Astrocyte of the spinal cord (primary cell): Measurements from ENCODE around the gene MXD1.

ENCODE experiments used
- DNase-seq: peaks from one replicate; pipeline ENCODE4 v3.0.0; 2011; ENCODE audit warnings: low read depth, low spot score
- H3K4me3 ChIP-seq: 2 replicates; pipeline ENCODE4 v1.5.1; 2011; ENCODE audit warnings: low read depth, mild to moderate bottlenecking, low read length, moderate library complexity
- in situ Hi-C: cut with HindIII; loops from 2 replicates; pipeline ENCODE4 v1.10.0; 2017; ENCODE audit warnings: low sequenced_read_pairs
- TF ChIP-seq, protein P1 (sequence below): IDR thresholded peaks from 2 replicates; pipeline ENCODE4 v1.5.1; 2012; ENCODE audit warnings: low read depth, mild to moderate bottlenecking, low read length, inconsistent platforms

The MXD1 gene

DNA sequence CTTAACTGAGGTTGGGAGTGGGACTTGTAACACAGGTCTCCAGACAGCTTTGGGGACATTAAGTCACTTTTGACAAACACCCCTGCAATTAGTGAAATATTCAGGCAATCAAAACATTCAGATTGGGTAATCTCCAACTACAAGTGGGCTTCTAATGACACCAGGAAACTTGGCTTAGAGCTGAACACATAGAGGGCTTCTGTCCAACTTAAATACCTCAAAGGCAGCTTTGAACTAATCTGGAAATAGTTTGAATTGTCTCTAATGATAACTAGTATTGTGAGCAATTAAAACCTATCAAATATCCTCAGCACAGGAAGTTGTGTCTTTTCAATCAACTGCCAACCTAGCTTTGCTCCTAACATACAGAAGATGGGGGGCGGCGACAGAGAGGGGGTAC is 51.6 kb downstream of the MXD1 start:
- DNase-seq: no peak
- in situ Hi-C loops: no loop called here
- H3K4me3 ChIP-seq: no peak overlapping the region
- TF ChIP-seq, protein P1, sequence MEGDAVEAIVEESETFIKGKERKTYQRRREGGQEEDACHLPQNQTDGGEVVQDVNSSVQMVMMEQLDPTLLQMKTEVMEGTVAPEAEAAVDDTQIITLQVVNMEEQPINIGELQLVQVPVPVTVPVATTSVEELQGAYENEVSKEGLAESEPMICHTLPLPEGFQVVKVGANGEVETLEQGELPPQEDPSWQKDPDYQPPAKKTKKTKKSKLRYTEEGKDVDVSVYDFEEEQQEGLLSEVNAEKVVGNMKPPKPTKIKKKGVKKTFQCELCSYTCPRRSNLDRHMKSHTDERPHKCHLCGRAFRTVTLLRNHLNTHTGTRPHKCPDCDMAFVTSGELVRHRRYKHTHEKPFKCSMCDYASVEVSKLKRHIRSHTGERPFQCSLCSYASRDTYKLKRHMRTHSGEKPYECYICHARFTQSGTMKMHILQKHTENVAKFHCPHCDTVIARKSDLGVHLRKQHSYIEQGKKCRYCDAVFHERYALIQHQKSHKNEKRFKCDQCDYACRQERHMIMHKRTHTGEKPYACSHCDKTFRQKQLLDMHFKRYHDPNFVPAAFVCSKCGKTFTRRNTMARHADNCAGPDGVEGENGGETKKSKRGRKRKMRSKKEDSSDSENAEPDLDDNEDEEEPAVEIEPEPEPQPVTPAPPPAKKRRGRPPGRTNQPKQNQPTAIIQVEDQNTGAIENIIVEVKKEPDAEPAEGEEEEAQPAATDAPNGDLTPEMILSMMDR: no peak

DNA sequence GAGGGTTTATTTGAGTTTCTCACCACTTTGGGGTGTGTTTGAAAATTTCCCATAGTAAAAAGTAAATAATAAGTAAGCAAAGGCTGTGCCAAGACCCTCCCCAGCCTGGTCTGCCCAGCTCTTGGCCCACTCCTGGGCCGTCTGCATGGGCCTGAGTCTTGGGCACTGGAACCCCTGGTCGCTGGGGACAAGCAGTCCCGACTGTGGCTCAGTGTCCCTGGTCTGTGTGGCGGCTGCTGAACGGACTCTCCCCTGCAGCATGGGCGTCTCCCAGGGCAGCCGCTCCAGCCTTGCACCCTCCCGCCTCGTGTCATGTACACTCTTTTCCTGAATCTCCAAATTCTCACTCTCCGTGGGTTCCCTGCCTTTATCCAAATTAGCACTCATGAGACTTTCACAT is 53.7 kb downstream of the MXD1 start:
- DNase-seq: no peak
- TF ChIP-seq, protein P1: no peak
- H3K4me3 ChIP-seq: no peak overlapping the region
- in situ Hi-C loops: no loop called here

DNA sequence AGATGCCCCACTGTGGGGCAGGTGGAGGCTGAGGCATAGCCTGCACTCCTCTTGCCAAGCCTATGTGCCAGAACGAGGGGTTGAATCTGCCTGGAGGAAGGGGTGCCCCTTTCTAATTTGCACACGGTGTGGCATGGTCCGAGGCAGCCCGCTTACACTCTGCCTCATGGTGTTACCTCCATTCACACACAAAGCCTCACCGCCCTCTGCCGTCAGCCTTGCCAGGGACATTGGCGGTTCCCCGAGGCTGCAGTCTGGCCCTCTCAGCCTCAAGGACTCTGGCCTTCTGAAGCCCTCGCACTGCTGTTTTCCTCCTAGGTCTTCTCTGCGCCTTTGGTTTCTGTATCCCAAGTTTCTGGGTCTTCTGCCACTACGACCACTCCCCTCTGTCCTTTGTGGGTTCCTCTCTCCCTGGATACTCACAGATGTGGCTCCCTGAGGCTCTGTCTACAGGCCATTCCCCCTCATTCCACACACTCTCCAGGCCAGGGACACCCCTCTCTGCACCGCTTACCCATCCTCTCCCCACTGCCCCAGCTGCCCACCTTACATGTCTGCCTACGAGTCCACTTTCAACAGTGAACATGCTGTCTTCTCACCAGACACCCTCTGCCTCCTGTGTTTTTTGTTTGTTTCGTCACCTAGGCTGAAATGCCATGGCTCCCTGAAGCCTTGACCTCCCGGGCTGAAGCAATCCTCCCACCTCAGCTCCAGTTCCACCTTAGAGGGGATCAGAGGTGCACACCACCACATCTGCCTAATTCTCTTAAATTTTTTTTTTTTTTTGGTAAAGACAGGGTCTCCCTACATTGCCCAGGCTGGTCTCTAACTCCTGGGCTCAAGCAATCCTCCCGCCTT is 54.4 kb downstream of the MXD1 start:
- in situ Hi-C loops: no loop called here

DNA sequence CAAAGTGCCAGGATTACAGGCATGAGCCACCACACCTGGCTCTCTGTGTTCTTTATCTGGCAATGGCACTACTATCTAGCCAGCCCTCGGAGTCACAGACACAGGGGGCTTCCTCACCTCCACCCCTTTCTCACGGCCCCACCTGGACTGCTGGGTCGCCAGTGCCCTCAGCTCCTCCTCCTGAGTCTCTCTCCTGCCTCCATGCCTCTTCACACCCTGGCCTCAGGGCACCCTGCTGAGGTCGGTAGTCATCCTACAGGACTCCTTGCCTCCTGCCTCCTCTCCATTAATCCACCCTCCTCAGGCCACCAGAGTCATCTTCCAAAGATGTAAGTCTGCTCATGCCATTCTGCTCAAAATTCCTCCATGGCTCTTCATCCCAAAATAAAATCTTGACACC is 55.1 kb downstream of the MXD1 start:
- TF ChIP-seq, protein P1: no peak

More for the DNA sequence above, 54.4 kb downstream of the MXD1 start:
- no peak overlapping the region for H3K4me3 ChIP-seq
- DNase-seq: no peak
- TF ChIP-seq, protein P1: no peak

DNA sequence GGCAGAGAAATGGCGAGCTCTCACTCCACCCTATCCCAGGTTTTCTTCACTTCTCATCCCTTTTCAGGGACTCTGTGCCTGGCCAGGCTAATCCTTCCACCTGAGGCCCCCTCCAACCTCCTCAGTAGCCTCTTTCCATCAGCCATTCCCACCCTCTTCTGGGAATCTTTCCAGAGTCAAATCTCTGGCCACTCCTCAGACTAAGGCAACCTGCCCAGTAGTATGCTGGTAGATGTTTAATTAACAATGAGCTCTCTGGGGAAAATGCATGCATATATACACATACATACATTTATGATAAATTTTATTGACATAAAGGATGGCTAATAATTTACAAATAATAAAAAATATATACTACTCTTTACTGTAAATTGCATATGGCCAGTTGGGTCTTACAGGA is 57.9 kb downstream of the MXD1 start:
- in situ Hi-C loops: no loop called here
- DNase-seq: no peak
- TF ChIP-seq, protein P1: no peak
- H3K4me3 ChIP-seq: no peak overlapping the region

More for the DNA sequence above, 55.1 kb downstream of the MXD1 start:
- no peak overlapping the region for H3K4me3 ChIP-seq
- DNase-seq: no peak
- in situ Hi-C loops: no loop called here

DNA sequence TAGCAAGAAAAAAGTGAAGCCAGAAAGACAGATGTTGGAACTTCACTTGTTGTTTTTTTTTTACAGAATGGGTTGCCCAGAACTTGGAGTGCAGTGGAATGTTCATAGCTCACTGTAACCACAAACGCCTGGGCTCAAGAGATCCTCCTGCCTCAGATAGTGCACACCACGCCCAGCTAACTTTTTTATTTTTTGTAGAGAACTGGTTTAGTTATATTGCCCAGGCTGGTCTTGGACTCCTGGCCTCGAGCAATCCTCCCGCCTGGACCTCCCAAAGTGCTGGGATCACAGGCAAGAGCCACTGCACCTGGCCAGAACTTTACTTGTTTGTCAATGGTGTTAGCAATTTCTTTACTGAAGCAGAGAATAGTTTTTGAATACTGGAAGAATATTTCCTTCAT is 58.4 kb downstream of the MXD1 start:
- DNase-seq: peak; percentile 8
- no peak overlapping the region for H3K4me3 ChIP-seq
- in situ Hi-C loops: no loop called here
- TF ChIP-seq, protein P1: no peak
